Esophagus squamous epithelium (tissue), 5 donors: ENCODE data around the gene IFNL1. TPM values are rescaled to one million over a fixed set of nuclear protein-coding genes. Genes with fewer than 3 reads are reported as not detected.

Experiments used
- DNase-seq: peaks from one replicate; lab custom pipeline; 2025; lab: John Stamatoyannopoulos, UW
- H3K27ac ChIP-seq, 4 donors: fragments of 200-600 bp; sonication (generic); one replicate each; pipeline ENCODE4 v1.5.1; 2016 to 2019; ENCODE audit warnings: mild to moderate bottlenecking in 1 of 4
- H3K27me3 ChIP-seq, 4 donors: fragments of 200-600 bp; sonication (generic); 1 replicate in 3 of 4; 2 replicates in 1 of 4; pipeline versions ENCODE4 v1.5.1 to v1.6.0; 2017 to 2021; ENCODE audit warnings: antibody characterized with exemption in 1 of 4
- H3K36me3 ChIP-seq, 3 donors: fragments of 200-600 bp; sonication (generic); one replicate each; pipeline ENCODE4 v1.5.1; 2016 to 2019
- H3K4me1 ChIP-seq, 3 donors: fragments of 200-600 bp; sonication (generic); one replicate each; pipeline ENCODE4 v1.5.1; 2017 to 2019
- H3K4me3 ChIP-seq, 4 donors: fragments of 200-600 bp; sonication (generic); 1 replicate in 3 of 4; 2 replicates in 1 of 4; pipeline ENCODE4 v1.5.1; 2016 to 2019; ENCODE audit warnings: mild to moderate bottlenecking in 2 of 4, moderate library complexity in 1 of 4
- H3K9me3 ChIP-seq, 3 donors: fragments of 200-600 bp; sonication (generic); one replicate each; pipeline ENCODE4 v1.5.1; 2016 to 2019
- POLR2A ChIP-seq, 4 donors: fragments of 450-650 bp; IDR thresholded peaks; one replicate each; pipeline ENCODE4 v1.6.1; 2017; ENCODE audit warnings: antibody characterized with exemption in 4 of 4, mild to moderate bottlenecking in 4 of 4, moderate library complexity in 3 of 4
- WGBS, 2 donors: methylation state at CpG; one replicate each; pipeline ENCODE4 v1.1.5; 2018; 5-methylcytosine and 5-hydroxymethylcytosine counted together
- intact Hi-C: fragments of 100-400 bp; cut with DNase I; formaldehyde crosslinking; loops from one replicate; pipeline ENCODE4 v1.15.0; 2022
- total RNA-seq, 4 donors: library from RNA; depleted of rRNA; stranded (reverse); fragments of >200 nt; gene quantifications; one replicate each; pipeline ENCODE4 v1.1.0, GENCODE V29; 2016
- TF ChIP-seq, protein P1 (sequence below), 6 experiments: fragments of 450-650 bp in 4 of 6; fragments of 200-600 bp in 2 of 6; sonication (generic) in 2 of 6; IDR thresholded peaks; one replicate each; pipeline ENCODE4 v1.5.1; 2016 to 2019; ENCODE audit warnings: antibody characterized with exemption in 6 of 6, mild to moderate bottlenecking in 4 of 6, moderate library complexity in 4 of 6
- donor health status: DM: yes; HTN: yes; CAD: no.

Gene IFNL1
- total RNA-seq, 4 donors from 2014 or later, result not detected

DNA sequence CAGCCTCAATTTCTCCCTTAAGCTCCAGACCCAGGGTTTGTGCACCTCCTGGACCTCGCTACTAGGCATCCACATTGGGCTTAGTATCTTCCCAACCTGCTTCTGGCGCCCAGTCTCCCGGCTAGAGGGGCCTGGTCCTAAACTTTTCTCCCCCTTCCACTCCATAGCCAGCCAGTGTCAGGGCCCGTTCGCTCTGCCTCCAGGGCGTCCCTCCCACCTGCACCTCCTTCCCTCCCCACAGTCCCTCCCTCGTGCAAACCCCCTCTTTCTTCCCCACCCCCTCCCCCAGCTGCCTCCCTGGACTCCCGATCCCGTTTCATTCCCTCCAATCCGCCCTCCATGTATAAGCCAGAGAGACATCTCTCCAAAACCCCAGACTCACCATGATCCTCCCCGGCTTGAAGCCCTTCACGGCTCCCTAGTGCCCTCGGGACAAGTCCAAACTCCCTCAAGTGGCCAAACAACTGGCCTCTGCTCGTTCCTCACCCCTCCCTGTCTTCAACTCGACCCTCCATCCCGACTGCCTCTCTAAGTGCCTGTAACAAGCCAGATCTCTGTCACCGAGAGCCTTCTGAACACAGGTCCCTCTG is 45.0 kb downstream of the IFNL1 start:
- peak overlapping the region; percentile 55 to 95 (median 61) for H3K4me3 ChIP-seq
- H3K27me3 ChIP-seq, result no peaks in the 10 kb centered on the region
- no peak for DNase-seq
- H3K4me1 ChIP-seq, result peaks cover 28 to 59% (median 36%) of the 10 kb centered on the region in 3 donors
- peaks cover 0 to 15% (median 0%) of the 10 kb centered on the region in 3 donors for H3K36me3 ChIP-seq
- H3K27ac ChIP-seq, result peak overlapping the region; percentile 91 to 99 (median 94)
- no peaks in the 10 kb centered on the region for H3K9me3 ChIP-seq
- intact Hi-C loops, result loop anchor here (5.0 kb wide), 1 partner anchor 51 kb away; the partner anchor contains the start of genes MED29 and PAF1
- 2% methylated on average over 17 of the region's 17 CpGs for WGBS, 2 donors
- no peak for TF ChIP-seq POLR2A (IDR thresholded peaks at IDR 0.05)

DNA sequence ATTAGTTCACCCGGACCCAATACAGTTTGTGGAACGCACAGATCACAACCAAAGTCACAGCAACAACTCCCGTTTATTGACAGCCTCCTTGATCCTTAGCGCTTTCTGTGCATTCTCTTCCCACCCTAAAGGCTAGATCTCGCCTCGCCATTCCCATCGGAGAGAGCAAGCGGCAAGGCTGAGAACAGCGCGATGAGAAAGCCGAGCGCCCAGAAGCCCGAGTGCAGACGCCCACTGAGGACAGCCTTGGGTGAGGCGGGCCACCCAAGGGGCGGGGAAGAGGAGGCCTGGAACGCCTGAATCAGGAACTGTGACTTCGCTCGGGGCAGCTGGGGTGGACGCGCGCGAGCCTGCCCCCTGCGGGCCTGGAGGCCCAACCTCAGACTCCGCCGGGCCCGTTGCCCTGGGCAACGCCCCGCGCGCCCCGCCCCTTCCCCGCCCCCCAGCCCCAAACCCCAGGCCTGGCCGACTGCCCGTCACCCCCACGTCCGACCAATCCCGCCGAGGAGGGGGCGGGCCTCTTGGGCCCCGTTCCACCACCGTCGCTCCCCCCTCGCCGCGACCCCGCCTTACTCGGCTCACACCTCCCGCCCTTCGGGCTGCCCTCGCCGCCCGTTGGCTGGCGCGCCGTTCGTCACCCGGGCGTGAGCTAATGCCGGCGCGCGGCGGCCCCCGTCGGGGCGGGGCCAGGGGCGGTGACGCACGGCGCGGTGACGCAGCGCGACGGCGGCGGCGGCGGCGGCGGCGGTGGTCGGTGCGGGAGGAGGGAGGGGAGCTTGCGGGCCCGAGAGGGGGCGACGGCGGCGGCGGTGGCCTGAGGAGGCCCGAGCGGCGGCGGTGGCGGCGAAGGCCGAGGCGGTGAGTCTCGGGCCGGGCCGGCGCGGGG is 45.8 kb downstream of the IFNL1 start, which contains the start of gene SAMD4B:
SAMD4B (plus strand) TSS at position 703 of the 886 bp plus-strand sequence. CDS start 14,473 bp downstream, outside the sequence.
- Histone ChIP-seq H3K4me3 (peak within 1 kb of the TSS; percentile 84 to 97 (median 95)), H3K9me3 (no peaks in the 10 kb centered on the region), H3K27ac (peak within 1 kb of the TSS; percentile 92 to 99 (median 94)), H3K36me3 (peaks cover 0 to 18% (median 0%) of the 10 kb centered on the region in 3 donors), H3K4me1 (peaks cover 28 to 65% (median 32%) of the 10 kb centered on the region in 3 donors), H3K27me3 (no peaks in the 10 kb centered on the region)
- TF ChIP-seq, protein P1, sequence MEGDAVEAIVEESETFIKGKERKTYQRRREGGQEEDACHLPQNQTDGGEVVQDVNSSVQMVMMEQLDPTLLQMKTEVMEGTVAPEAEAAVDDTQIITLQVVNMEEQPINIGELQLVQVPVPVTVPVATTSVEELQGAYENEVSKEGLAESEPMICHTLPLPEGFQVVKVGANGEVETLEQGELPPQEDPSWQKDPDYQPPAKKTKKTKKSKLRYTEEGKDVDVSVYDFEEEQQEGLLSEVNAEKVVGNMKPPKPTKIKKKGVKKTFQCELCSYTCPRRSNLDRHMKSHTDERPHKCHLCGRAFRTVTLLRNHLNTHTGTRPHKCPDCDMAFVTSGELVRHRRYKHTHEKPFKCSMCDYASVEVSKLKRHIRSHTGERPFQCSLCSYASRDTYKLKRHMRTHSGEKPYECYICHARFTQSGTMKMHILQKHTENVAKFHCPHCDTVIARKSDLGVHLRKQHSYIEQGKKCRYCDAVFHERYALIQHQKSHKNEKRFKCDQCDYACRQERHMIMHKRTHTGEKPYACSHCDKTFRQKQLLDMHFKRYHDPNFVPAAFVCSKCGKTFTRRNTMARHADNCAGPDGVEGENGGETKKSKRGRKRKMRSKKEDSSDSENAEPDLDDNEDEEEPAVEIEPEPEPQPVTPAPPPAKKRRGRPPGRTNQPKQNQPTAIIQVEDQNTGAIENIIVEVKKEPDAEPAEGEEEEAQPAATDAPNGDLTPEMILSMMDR (IDR thresholded peaks at IDR 0.05), result peak; percentile 66 to 90 (median 78)
- peak in 3 of 4 donors; percentile 86 to 97 (median 87) for TF ChIP-seq POLR2A (IDR thresholded peaks at IDR 0.05)
- intact Hi-C loops, result loop anchor here (5.0 kb wide), 1 partner anchor 50 kb away; the partner anchor contains the start of genes MED29 and PAF1
- peak; percentile 96 for DNase-seq
- 0 to 2% methylated on average over 1 to 5 of the region's 105 CpGs for WGBS, 2 donors

DNA sequence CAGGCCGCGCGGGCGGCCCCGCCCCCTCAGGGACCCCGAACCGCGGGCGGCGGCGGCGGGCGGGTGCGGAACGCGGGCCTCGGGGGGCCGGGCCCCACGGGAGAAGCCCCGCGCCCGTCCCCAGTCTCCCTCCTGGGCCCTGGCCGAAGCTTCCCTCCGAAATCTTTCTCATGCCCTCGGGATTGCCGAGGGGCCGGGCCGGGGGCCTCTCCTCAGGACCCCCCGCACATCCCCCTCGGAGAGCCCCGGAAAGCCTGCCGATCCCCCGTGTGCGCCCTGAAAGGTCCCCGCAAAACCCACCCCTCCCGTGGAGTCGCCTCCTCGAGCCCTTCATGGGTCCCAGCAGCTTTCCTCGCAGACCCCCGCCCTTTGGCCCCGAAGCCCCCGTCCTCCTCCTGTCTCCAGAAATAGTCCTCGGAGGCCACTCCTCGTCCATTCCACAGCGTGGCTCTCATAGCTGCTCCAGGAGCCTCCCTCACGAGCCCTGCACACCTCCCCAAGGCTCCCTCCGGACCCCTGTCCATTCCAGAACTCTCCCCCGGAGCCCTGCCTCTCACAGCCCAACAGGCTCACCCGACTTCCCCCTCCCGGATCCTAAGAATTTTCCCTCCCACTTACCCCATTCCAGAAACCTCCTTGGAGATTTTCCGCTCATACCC is 46.6 kb downstream of the IFNL1 start:
- Histone ChIP-seq H3K4me1 (peaks cover 23 to 73% (median 32%) of the 10 kb centered on the region in 3 donors), H3K27me3 (no peaks in the 10 kb centered on the region), H3K4me3 (peak overlapping the region; percentile 84 to 97 (median 95)), H3K9me3 (no peaks in the 10 kb centered on the region), H3K36me3 (peaks cover 0 to 24% (median 0%) of the 10 kb centered on the region in 3 donors), H3K27ac (peak overlapping the region; percentile 92 to 99 (median 94))
- intact Hi-C loops, result loop anchor here (5.0 kb wide), 1 partner anchor 50 kb away; the partner anchor contains the start of genes MED29 and PAF1
- 5 to 9% methylated on average over 7 to 9 of the region's 51 CpGs for WGBS, 2 donors
- DNase-seq, result no peak
- no peak for TF ChIP-seq POLR2A (IDR thresholded peaks at IDR 0.05)
- TF ChIP-seq, protein P1 (IDR thresholded peaks at IDR 0.05), result no peak

DNA sequence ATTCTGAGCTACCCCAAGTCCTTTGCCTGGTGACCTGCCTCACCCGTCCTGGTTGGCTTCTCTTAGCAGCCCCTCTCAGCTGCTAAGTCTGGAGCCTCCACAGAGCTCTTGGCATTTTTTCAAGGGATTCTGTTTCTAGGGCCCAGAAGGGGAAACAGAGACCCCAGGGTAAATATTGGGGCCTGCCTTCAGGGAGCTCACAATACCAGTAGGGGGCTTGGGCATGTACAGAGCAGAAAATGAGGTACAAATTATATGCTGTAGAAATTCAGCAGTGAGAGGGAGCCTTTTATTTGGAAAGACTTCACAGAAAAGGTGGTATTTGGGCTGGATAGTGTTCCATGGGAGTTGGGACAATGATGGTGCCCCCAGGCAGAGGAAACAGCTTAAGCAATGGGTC is 49.7 kb downstream of the IFNL1 start:
- Histone ChIP-seq H3K9me3 (no peaks in the 10 kb centered on the region), H3K4me3 (no peak overlapping the region), H3K36me3 (peaks cover 0 to 53% (median 4%) of the 10 kb centered on the region in 3 donors), H3K4me1 (peaks cover 18 to 76% (median 25%) of the 10 kb centered on the region in 3 donors), H3K27me3 (no peaks in the 10 kb centered on the region), H3K27ac (peak overlapping the region in 1 of 4 donors; percentile 3)
- 88 to 100% methylated on average over 1 of the region's 1 CpG for WGBS, 2 donors
- intact Hi-C loops, result no loop called here
- TF ChIP-seq POLR2A (IDR thresholded peaks at IDR 0.05), result no peak
- TF ChIP-seq, protein P1 (IDR thresholded peaks at IDR 0.05), result no peak
- no peak for DNase-seq
